HepG2 (cell line): ENCODE measurements around the gene ZCCHC24. TPM values are rescaled to one million over a fixed set of nuclear protein-coding genes. Genes with fewer than 3 reads are reported as not detected.

Source experiments
- ATAC-seq: fragments of 200-7000 bp; cut with Tn5 transposase; 3 replicates; pipeline ENCODE4 v1.9.1; 2020; ENCODE audit warnings: mild to moderate bottlenecking, moderate library complexity
- BruUV-seq: library from RNA; stranded (reverse); fragments of 400-500 nt; replicated peaks from 2 replicates; lab custom pipeline; 2021; lab: Mats Ljungman, UMichigan
- CTCF ChIA-PET: fragments of 300-600 bp; formaldehyde crosslinking; extraction: SDS; loops from one replicate; lab custom pipeline; 2021; ENCODE audit warnings: low total read pairs, inconsistent platforms, low intra/inter-chr PET ratio; lab: Yijun Ruan, JAX
- POLR2A ChIA-PET: fragments of 350-600 bp; sonication (Branson Sonifier 250); formaldehyde crosslinking; loops from one replicate; lab custom pipeline; 2020; ENCODE audit warnings: antibody characterized with exemption, inconsistent platforms; lab: Yijun Ruan, JAX
- DNase-seq: peaks from one replicate; pipeline ENCODE4 v3.0.0-alpha.2; 2015; ENCODE audit warnings: low spot score
- FAIRE-seq: peaks from 3 replicates; lab custom pipeline; 2011; peaks lifted over from hg19 to GRCh38; lab: Jason Lieb, UNC
- H2AFZ ChIP-seq: one replicate; pipeline ENCODE4 v1.6.1; 2011; ENCODE audit warnings: low read length, inconsistent platforms
- H3K27ac ChIP-seq: fragments of 300-600 bp; 3 replicates; pipeline ENCODE4 v1.8.0; 2011; ENCODE audit warnings: mixed run types, mild to moderate bottlenecking, mixed read lengths, low read length, inconsistent platforms; ENCODE audit not compliant: insufficient read depth; ENCODE audit errors: extremely low read length
- H3K27me3 ChIP-seq, 2 experiments: fragments of 200-600 bp in 1 of 2; 2 replicates in 1 of 2; 3 replicates in 1 of 2; pipeline versions ENCODE4 v1.6.0 to v1.8.0; 2011; ENCODE audit warnings: low read length in 2 of 2, mild to moderate bottlenecking in 2 of 2, moderate library complexity in 2 of 2, inconsistent platforms in 1 of 2; ENCODE audit not compliant: insufficient read depth in 2 of 2, control insufficient read depth in 1 of 2
- H3K36me3 ChIP-seq, 2 experiments: fragments of 200-600 bp in 1 of 2; replicated peaks in 1 of 2; 2 replicates in 1 of 2; 3 replicates in 1 of 2; pipeline versions ENCODE4 v1.5.1 to v1.8.0; 2011; ENCODE audit warnings: low read length in 2 of 2, inconsistent platforms in 1 of 2; ENCODE audit not compliant: insufficient read depth in 2 of 2, control insufficient read depth in 1 of 2
- H3K4me1 ChIP-seq: 2 replicates; pipeline ENCODE4 v1.5.1; 2012; ENCODE audit warnings: low read length, inconsistent platforms; ENCODE audit not compliant: insufficient read depth
- H3K4me2 ChIP-seq: 2 replicates; pipeline ENCODE4 v1.6.0; 2011; ENCODE audit warnings: low read depth, low read length, inconsistent platforms
- H3K4me3 ChIP-seq, 3 experiments: fragments of 200-600 bp in 1 of 3; sonication (generic), shearing (Covaris generic) in 1 of 3; replicated peaks in 1 of 3; 2 replicates each; pipeline ENCODE4 v1.5.1; 2011 to 2016; ENCODE audit warnings: low read length in 3 of 3, inconsistent platforms in 2 of 3, low read depth in 2 of 3, mild to moderate bottlenecking in 2 of 3, control low read depth in 1 of 3, mixed read lengths in 1 of 3; ENCODE audit not compliant: insufficient read depth in 1 of 3
- H3K79me2 ChIP-seq: one replicate; pipeline ENCODE4 v1.6.1; 2011; ENCODE audit warnings: low read length, inconsistent platforms; ENCODE audit not compliant: insufficient read depth
- H3K9ac ChIP-seq: 2 replicates; pipeline ENCODE4 v1.6.0; 2011; ENCODE audit warnings: mild to moderate bottlenecking, low read depth, low read length, inconsistent platforms; ENCODE audit not compliant: insufficient read depth
- H3K9me3 ChIP-seq: 2 replicates; pipeline ENCODE4 v1.5.1; 2012; ENCODE audit warnings: mild to moderate bottlenecking, low read length
- H4K20me1 ChIP-seq: 2 replicates; pipeline ENCODE4 v1.6.0; 2011; ENCODE audit warnings: inconsistent platforms, mild to moderate bottlenecking, low read length, moderate library complexity; ENCODE audit not compliant: insufficient read depth
- CTCF ChIP-seq: sonication (generic); formaldehyde crosslinking; IDR thresholded peaks from 2 replicates; pipeline ENCODE4 v1.5.0; 2020; ENCODE audit warnings: mild to moderate bottlenecking, missing genetic modification reagents, moderate library complexity
- ERF ChIP-seq: IDR thresholded peaks from 2 replicates; pipeline ENCODE4 v1.6.1; 2018; ENCODE audit warnings: missing biosample characterization, missing genetic modification reagents
- KAT7 ChIP-seq: IDR thresholded peaks from 2 replicates; pipeline ENCODE4 v1.6.1; 2018; ENCODE audit warnings: borderline replicate concordance, missing compliant biosample characterization
- MAFF ChIP-seq: IDR thresholded peaks from 2 replicates; pipeline ENCODE4 v1.6.1; 2011; ENCODE audit warnings: low read depth, low read length, improper control_type of control experiment
- MAFK ChIP-seq, 2 experiments: IDR thresholded peaks in 1 of 2; conservative IDR thresholded peaks in 1 of 2; 2 replicates each; pipeline ENCODE4 v1.6.1; 2011; ENCODE audit warnings: improper control_type of control experiment in 2 of 2, low read length in 2 of 2
- PRDM15 ChIP-seq: sonication (generic); formaldehyde crosslinking; IDR thresholded peaks from 2 replicates; pipeline ENCODE4 v1.4.0; 2020; ENCODE audit warnings: missing genetic modification reagents
- SMARCC2 ChIP-seq: fragments of 450-650 bp; IDR thresholded peaks from 2 replicates; pipeline ENCODE4 v1.6.1; 2017; ENCODE audit warnings: antibody characterized with exemption, mild to moderate bottlenecking
- STAG1 ChIP-seq: sonication (generic); formaldehyde crosslinking; IDR thresholded peaks from 2 replicates; pipeline ENCODE4 v1.4.0; 2020; ENCODE audit warnings: missing genetic modification reagents
- ZNF275 ChIP-seq: sonication (generic); formaldehyde crosslinking; IDR thresholded peaks from 2 replicates; pipeline ENCODE4 v1.8.0; 2022; ENCODE audit warnings: missing genetic modification reagents, mild to moderate bottlenecking, inconsistent platforms, borderline replicate concordance
- ZNF616 ChIP-seq: sonication (generic); formaldehyde crosslinking; IDR thresholded peaks from 2 replicates; pipeline ENCODE4 v1.5.0; 2020; ENCODE audit warnings: low read depth, mild to moderate bottlenecking, missing genetic modification reagents
- ZNF644 ChIP-seq: IDR thresholded peaks from 2 replicates; pipeline ENCODE4 v1.6.1; 2016; ENCODE audit warnings: low read depth
- ZNF772 ChIP-seq: sonication (generic); formaldehyde crosslinking; IDR thresholded peaks from 2 replicates; pipeline ENCODE4 v1.5.0; 2020; ENCODE audit warnings: mild to moderate bottlenecking, missing genetic modification reagents
- WGBS: methylation state at CpG from one replicate; pipeline ENCODE4 v1.1.6; 2017; ENCODE audit warnings: low lambda C conversion rate; 5-methylcytosine and 5-hydroxymethylcytosine counted together
- in situ Hi-C: cut with HindIII; loops from 2 replicates; pipeline ENCODE4 v1.10.0; 2017; ENCODE audit warnings: low pct_unique_long_range_greater_than_20kb; ENCODE audit not compliant: extremely low pct_ligation_motif_present
- intact Hi-C: fragments of 100-400 bp; cut with micrococcal nuclease; formaldehyde crosslinking; loops from one replicate; pipeline ENCODE4 v1.10.0; 2022; ENCODE audit not compliant: unreplicated experiment
- polyA plus RNA-seq, 8 experiments: library from polyadenylated mRNA; depleted of rRNA in 3 of 8; stranded (reverse) in 7 of 8; unstranded in 1 of 8; fragments of >200 nt; fragmentation: Illumina TruSeq in 4 of 8; extraction: Trizol in 4 of 8; gene quantifications; 2 replicates each; pipeline versions ENCODE4 v1.2.1 to v1.2.3, GENCODE V29; 2011 to 2016; ENCODE audit warnings: low read depth in 4 of 8, missing spikeins in 1 of 8, mixed read lengths in 1 of 8; ENCODE audit not compliant: insufficient read depth in 1 of 8
- total RNA-seq, 5 experiments: library from RNA; depleted of rRNA; stranded (reverse); fragments of >200 nt; fragmentation: Illumina TruSeq; extraction: Trizol; gene quantifications; 2 replicates each; pipeline ENCODE4 v1.2.3, GENCODE V29; 2016; ENCODE audit warnings: low read depth in 1 of 5

The ZCCHC24 gene
- total and polyA plus RNA-seq, 2 of the 13 experiments (the other 11 are each of a cell fraction or from before 2014, with no cell fraction given), result 3.1 to 7.9 TPM

GRCh38 chr10:79385804-79386531, 59.5 kb downstream of the ZCCHC24 start:
- H3K27me3 ChIP-seq, result no peaks in the 10 kb centered on the region
- no peak for ATAC-seq
- DNase-seq, result no peak
- H3K36me3 ChIP-seq, result no peaks in the 10 kb centered on the region
- TF ChIP-seq MAFF, result peak; percentile 48
- peak; percentile 65 to 80; a peak in 3 of 4 replicates for TF ChIP-seq MAFK (conservative IDR thresholded peaks at IDR 0.05 in 1 of 2, IDR thresholded peaks at IDR 0.05 in 1 of 2; ENCODE audit: low read length in 2 of 2)
- TF ChIP-seq ERF (CRISPR knock-in tag), result no peak
- peak; percentile 44 for TF ChIP-seq CTCF (CRISPR knock-in tag)
- peak; percentile 30; the same call in 1 of the 2 replicates for TF ChIP-seq STAG1 (CRISPR knock-in tag)
- H3K9me3 ChIP-seq, result no peaks in the 10 kb centered on the region
- H3K27ac ChIP-seq, result no peak overlapping the region
- 90% methylated on average over 16 of the region's 28 CpGs for WGBS
- CTCF ChIA-PET, result no interaction called here
- no peak overlapping the region for H3K9ac ChIP-seq
- FAIRE-seq, result no peak
- BruUV-seq, result no TSS peak
- H3K79me2 ChIP-seq, result no peaks in the 10 kb centered on the region
- no peak overlapping the region for H3K4me3 ChIP-seq
- H3K4me1 ChIP-seq, result peaks cover 20% of the 10 kb centered on the region
- H2AFZ ChIP-seq, result no peak overlapping the region
- H4K20me1 ChIP-seq, result no peaks in the 10 kb centered on the region
- intact Hi-C loops (no loop called here), in situ Hi-C loops (no loop called here)
- POLR2A ChIA-PET, result no interaction called here
- H3K4me2 ChIP-seq, result no peak overlapping the region

GRCh38 chr10:79385392-79385795, 60.0 kb downstream of the ZCCHC24 start:
- H3K27me3 ChIP-seq, result no peaks in the 10 kb centered on the region
- H4K20me1 ChIP-seq, result no peaks in the 10 kb centered on the region
- H3K4me2 ChIP-seq, result no peak overlapping the region
- in situ Hi-C loops (no loop called here), intact Hi-C loops (no loop called here)
- no peak overlapping the region for H3K4me3 ChIP-seq
- WGBS, result 100% methylated on average over 5 of the region's 9 CpGs
- H3K4me1 ChIP-seq, result peaks cover 26% of the 10 kb centered on the region
- ATAC-seq (no peak), FAIRE-seq (no peak), DNase-seq (no peak)
- H3K36me3 ChIP-seq, result no peaks in the 10 kb centered on the region
- H3K9ac ChIP-seq, result no peak overlapping the region
- H3K9me3 ChIP-seq, result no peaks in the 10 kb centered on the region
- H2AFZ ChIP-seq, result no peak overlapping the region
- ChIA-PET POLR2A (no interaction called here), CTCF (no interaction called here)
- H3K79me2 ChIP-seq, result no peaks in the 10 kb centered on the region
- no peak overlapping the region for H3K27ac ChIP-seq
- no TSS peak for BruUV-seq
- TF ChIP-seq ZNF616 (CRISPR knock-in tag), result no peak
- no peak for TF ChIP-seq ZNF275
- no peak for TF ChIP-seq ZNF772
- TF ChIP-seq PRDM15 (CRISPR knock-in tag), result no peak
- TF ChIP-seq KAT7, result no peak
- TF ChIP-seq ZNF644 (CRISPR knock-in tag), result no peak
- no peak for TF ChIP-seq SMARCC2
